ENCODE data around the gene KRTAP4-5. TPM values are rescaled to one million over a fixed set of nuclear protein-coding genes. Genes with fewer than 3 reads are reported as not detected.
"Not testable (repeated sequence)": the region's sequence is repeated elsewhere in the genome, so short reads cannot be mapped to it uniquely, and the experiment has no call there.

The KRTAP4-5 gene
- total and polyA plus RNA-seq, 3 donors from 2014 or later, result not detected

DNA sequence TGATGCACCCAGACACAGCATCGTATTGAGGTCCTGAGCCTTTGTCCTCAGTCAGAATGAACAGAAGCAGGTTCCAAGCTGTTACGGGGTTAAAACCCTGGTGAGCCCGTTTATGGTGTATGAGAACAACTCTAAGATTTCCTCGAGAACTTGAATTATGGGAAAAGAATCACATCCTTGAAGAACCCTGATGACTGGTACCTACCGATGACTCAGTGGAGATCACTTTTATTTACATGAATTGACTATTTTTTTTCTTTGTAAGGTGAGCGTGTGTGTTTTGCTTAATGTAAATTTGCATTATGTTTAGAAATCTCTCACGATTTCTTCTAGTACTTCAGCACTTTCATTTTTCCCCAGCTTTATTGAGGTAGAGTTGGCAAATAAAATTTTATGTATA is 14.2 kb upstream of the KRTAP4-5 start:
- WGBS, 2 donors, result 81 to 83% methylated on average over 7 of the region's 7 CpGs
- H3K27me3 ChIP-seq, result no peaks in the 10 kb centered on the region
- H3K9me3 ChIP-seq, result no peaks in the 10 kb centered on the region
- no peaks in the 10 kb centered on the region for H3K36me3 ChIP-seq (ENCODE audit: low read depth, missing control alignments)
- TF ChIP-seq CTCF (IDR thresholded peaks at IDR 0.05), result no peak
- H3K4me3 ChIP-seq, result no peak overlapping the region
- H3K27ac ChIP-seq, result no peak overlapping the region
- intact Hi-C loops (cut with DNase I; ENCODE audit: low total_unique reads), result no loop called here
- DNase-seq, result no peak
- H3K4me1 ChIP-seq, result no peaks in the 10 kb centered on the region

DNA sequence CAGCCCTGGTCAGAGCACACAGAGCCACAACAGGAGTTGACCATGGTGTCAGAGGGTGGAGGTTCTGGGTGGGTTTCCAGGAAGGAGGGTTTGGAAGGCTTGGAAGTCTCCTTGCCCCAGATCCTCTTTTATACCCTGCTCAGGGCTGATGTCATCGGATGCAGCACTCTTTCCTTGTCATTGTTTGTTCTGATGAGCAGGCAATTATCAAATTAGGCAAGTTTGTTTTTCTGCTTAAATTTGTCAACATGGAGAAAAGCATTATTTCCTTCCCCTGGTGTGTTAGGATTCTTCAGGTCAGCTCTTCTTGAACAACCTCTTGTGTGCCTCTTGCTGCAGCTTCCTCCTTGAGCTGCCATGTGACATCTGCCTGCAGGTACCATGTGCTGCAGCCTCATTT is 11.0 kb upstream of the KRTAP4-5 start, which contains the start of gene KRTAP4-4:
KRTAP4-4 (minus strand) TSS at position 101 of the 400 bp plus-strand sequence; CDS start at position 44, 57 bp downstream.
- H3K9me3 ChIP-seq, result no peaks in the 10 kb centered on the region
- intact Hi-C loops (cut with DNase I; ENCODE audit: low total_unique reads), result no loop called here
- no peak within 1 kb of the TSS for H3K27ac ChIP-seq
- no peak for DNase-seq
- H3K36me3 ChIP-seq (ENCODE audit: low read depth, missing control alignments), result no peaks in the 10 kb centered on the region
- H3K4me3 ChIP-seq, result no peak within 1 kb of the TSS
- 86 to 100% methylated on average over 1 of the region's 1 CpG for WGBS, 2 donors
- H3K4me1 ChIP-seq, result no peaks in the 10 kb centered on the region
- H3K27me3 ChIP-seq, result no peaks in the 10 kb centered on the region
- TF ChIP-seq CTCF (IDR thresholded peaks at IDR 0.05) (no peak), POLR2A (IDR thresholded peaks at IDR 0.05) (no peak)

- H3K9me3 ChIP-seq; H3K27me3 ChIP-seq; DNase-seq; H3K27ac ChIP-seq; H3K4me1 ChIP-seq; H3K36me3 ChIP-seq (ENCODE audit: low read depth, missing control alignments); intact Hi-C loops (cut with DNase I; ENCODE audit: low total_unique reads); H3K4me3 ChIP-seq: not testable (repeated sequence)
- 93% methylated on average over 3 of the region's 3 CpGs; no CpG with 5 or more reads in 1 of the 2 donors for WGBS, 2 donors
Measured at GRCh38 chr17:41160190-41160589, 10.6 kb upstream of the KRTAP4-5 start.

GRCh38 chr17:41153856-41154255 is 4.2 kb upstream of the KRTAP4-5 start:
- no peaks in the 10 kb centered on the region for H3K36me3 ChIP-seq (ENCODE audit: low read depth, missing control alignments)
- intact Hi-C loops (cut with DNase I; ENCODE audit: low total_unique reads), result no loop called here
- no peaks in the 10 kb centered on the region for H3K27me3 ChIP-seq
- TF ChIP-seq POLR2A (IDR thresholded peaks at IDR 0.05) (no peak), CTCF (IDR thresholded peaks at IDR 0.05) (no peak)
- no peaks in the 10 kb centered on the region for H3K9me3 ChIP-seq
- H3K4me3 ChIP-seq, result no peak overlapping the region
- DNase-seq, result peak; percentile 41
- no peak overlapping the region for H3K27ac ChIP-seq
- 18 to 38% methylated on average over 2 of the region's 2 CpGs for WGBS, 2 donors
- no peaks in the 10 kb centered on the region for H3K4me1 ChIP-seq

DNA sequence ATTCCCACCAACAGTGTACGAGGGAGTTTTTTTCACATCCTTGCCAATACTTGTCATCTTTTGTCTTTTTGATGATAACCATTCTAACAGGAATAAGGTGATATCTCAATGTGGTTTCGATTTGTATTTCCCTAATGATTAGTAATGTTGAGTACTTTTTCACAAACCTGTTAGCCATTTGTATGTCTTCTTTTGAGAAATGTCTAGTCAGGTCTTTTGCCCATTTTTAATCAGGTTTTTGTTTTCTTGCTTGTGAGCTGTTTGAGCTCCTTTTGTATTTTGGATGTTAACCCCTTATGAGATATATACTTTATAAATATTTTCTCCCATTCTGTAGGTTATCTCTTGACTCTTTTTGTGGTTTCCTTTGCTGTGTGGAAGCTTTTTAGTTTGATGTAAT is 1.9 kb upstream of the KRTAP4-5 start:
- H3K4me3 ChIP-seq, result no peak overlapping the region
- H3K27me3 ChIP-seq, result no peaks in the 10 kb centered on the region
- no peaks in the 10 kb centered on the region for H3K36me3 ChIP-seq (ENCODE audit: low read depth, missing control alignments)
- H3K27ac ChIP-seq, result no peak overlapping the region
- H3K4me1 ChIP-seq, result no peaks in the 10 kb centered on the region
- DNase-seq, result no peak
- intact Hi-C loops (cut with DNase I; ENCODE audit: low total_unique reads), result no loop called here
- WGBS, 2 donors, result 69 to 75% methylated on average over 2 of the region's 2 CpGs
- H3K9me3 ChIP-seq, result no peaks in the 10 kb centered on the region
- no peak for TF ChIP-seq CTCF (IDR thresholded peaks at IDR 0.05)

All from testis (tissue), 3 donors.